Subcutaneous abdominal adipose tissue (tissue), 5 donors: ENCODE measurements around the gene VSIG8.

Experiments used
- H3K27ac ChIP-seq: one replicate; pipeline ENCODE4 v1.7.0; 2013; ENCODE audit warnings: low read depth, mild to moderate bottlenecking, inconsistent platforms, low read length, moderate library complexity
- H3K27me3 ChIP-seq, 5 donors: one replicate each; pipeline ENCODE4 v1.7.0; 2013; ENCODE audit warnings: low read length in 5 of 5, inconsistent platforms in 1 of 5; ENCODE audit not compliant: control insufficient read depth in 5 of 5, insufficient read depth in 4 of 5
- H3K36me3 ChIP-seq, 5 donors: one replicate each; pipeline ENCODE4 v1.7.0; 2013; ENCODE audit warnings: low read length in 5 of 5; ENCODE audit not compliant: control insufficient read depth in 5 of 5, insufficient read depth in 5 of 5
- H3K4me1 ChIP-seq, 5 donors: one replicate each; pipeline ENCODE4 v1.7.0; 2013; ENCODE audit warnings: low read length in 5 of 5, mild to moderate bottlenecking in 3 of 5, moderate library complexity in 1 of 5; ENCODE audit not compliant: control insufficient read depth in 5 of 5, insufficient read depth in 5 of 5
- H3K4me3 ChIP-seq, 5 donors: one replicate each; pipeline ENCODE4 v1.7.0; 2013; ENCODE audit warnings: low read length in 5 of 5, low read depth in 1 of 5
- H3K9ac ChIP-seq, 5 donors: one replicate each; pipeline ENCODE4 v1.7.0; 2013; ENCODE audit warnings: low read length in 5 of 5, mild to moderate bottlenecking in 4 of 5, moderate library complexity in 3 of 5
- H3K9me3 ChIP-seq, 5 donors: one replicate each; pipeline ENCODE4 v1.7.0; 2013; ENCODE audit warnings: low read length in 5 of 5; ENCODE audit not compliant: control insufficient read depth in 5 of 5
- donor health status: healthy.
- donor health status: healthy.
- donor health status: healthy.
- donor health status: healthy.
- donor health status: healthy.

VSIG8 gene

DNA sequence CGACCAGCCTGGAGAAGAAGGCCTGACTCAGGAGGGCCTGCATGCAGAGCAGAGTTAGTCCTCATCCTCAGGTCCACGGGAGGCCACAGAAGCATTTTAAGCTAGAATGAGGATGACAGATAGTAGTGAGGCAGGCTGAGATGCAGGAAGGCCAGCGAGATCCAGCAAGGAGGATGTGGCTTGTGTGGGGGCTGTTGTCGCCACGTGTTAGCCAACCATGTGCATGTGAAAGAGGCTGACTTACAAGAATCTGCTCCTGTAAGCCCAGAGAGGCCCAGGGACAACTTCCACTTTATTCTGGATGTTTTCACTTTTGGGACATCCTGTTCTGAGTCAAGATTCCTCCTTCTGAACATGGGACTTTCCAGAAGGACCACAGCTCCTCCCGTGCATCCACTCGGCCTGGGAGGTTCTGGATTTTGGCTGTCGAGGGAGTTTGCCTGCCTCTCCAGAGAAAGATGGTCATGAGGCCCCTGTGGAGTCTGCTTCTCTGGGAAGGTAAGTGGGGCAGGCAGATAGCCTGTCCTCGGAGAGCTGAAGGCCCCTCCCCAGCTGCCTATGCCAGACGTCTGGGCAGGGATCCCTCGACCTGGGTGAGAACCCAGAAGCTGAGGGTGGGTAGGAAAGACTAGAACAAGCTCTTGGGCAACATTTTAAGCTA, 35.9 kb downstream of the VSIG8 start, which contains the start of gene SLAMF8:
TSS of gene SLAMF8 (plus strand) at position 433 of the 661 bp plus-strand sequence. CDS start at position 459, 26 bp downstream.
- H3K9me3 ChIP-seq = no peaks in the 10 kb centered on the region
- peak within 1 kb of the TSS in 3 of 5 donors; percentile 6 to 36 (median 6) for H3K4me3 ChIP-seq
- no peak within 1 kb of the TSS for H3K27ac ChIP-seq
- H3K9ac ChIP-seq = no peak within 1 kb of the TSS
- H3K4me1 ChIP-seq = peaks cover 0 to 48% (median 17%) of the 10 kb centered on the region in 5 donors
- H3K27me3 ChIP-seq = peaks cover 0 to 14% (median 8%) of the 10 kb centered on the region in 5 donors
- H3K36me3 ChIP-seq = no peaks in the 10 kb centered on the region

DNA sequence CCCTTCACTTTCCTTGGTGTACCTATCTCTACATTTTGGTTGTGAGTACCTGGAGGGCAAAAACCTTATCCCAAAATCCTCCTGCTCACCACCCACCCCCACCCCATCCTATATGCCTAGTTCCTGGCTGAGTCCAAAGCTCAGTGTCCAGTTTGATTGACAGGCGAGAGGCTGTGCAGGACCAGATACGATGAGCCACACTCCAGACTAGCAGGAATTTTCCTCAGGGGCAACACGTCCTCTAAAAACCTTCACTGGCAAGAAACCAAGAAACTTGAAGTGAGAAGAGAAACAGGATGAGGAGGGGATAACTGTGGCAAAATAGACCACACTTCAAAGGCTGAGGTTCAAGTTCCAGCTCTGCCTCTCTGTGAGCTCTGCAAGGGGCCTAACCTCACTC, 36.9 kb downstream of the VSIG8 start:
- Histone ChIP-seq H3K4me3 (no peak overlapping the region), H3K27ac (no peak overlapping the region), H3K4me1 (peaks cover 0 to 48% (median 17%) of the 10 kb centered on the region in 5 donors), H3K9me3 (no peaks in the 10 kb centered on the region), H3K36me3 (no peaks in the 10 kb centered on the region), H3K27me3 (peaks cover 0 to 14% (median 8%) of the 10 kb centered on the region in 5 donors), H3K9ac (no peak overlapping the region)

DNA sequence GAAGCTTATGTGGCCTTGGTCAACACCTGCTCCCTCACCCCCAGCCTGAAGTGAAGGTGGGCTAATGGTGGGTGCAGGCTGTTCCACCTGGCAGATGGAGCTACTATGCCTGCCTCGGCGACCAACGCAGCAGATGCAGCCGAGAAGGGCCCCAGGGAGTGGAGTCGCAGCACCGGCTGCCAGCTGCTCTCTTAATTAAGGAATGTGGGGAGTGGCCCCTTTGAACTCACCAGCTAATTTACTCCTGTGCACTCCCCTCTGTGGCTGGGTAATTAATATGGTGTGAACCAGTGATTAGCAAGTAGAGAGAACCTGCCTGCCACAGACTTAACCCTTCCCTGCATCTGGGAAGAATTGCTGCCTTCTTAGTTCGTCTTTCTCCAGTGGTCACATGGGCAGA, 39.1 kb downstream of the VSIG8 start:
- peaks cover 0 to 14% (median 8%) of the 10 kb centered on the region in 5 donors for H3K27me3 ChIP-seq
- H3K4me3 ChIP-seq = no peak overlapping the region
- H3K27ac ChIP-seq = no peak overlapping the region
- H3K9me3 ChIP-seq = no peaks in the 10 kb centered on the region
- no peaks in the 10 kb centered on the region for H3K36me3 ChIP-seq
- H3K9ac ChIP-seq = no peak overlapping the region
- peaks cover 0 to 35% (median 10%) of the 10 kb centered on the region in 5 donors for H3K4me1 ChIP-seq

DNA sequence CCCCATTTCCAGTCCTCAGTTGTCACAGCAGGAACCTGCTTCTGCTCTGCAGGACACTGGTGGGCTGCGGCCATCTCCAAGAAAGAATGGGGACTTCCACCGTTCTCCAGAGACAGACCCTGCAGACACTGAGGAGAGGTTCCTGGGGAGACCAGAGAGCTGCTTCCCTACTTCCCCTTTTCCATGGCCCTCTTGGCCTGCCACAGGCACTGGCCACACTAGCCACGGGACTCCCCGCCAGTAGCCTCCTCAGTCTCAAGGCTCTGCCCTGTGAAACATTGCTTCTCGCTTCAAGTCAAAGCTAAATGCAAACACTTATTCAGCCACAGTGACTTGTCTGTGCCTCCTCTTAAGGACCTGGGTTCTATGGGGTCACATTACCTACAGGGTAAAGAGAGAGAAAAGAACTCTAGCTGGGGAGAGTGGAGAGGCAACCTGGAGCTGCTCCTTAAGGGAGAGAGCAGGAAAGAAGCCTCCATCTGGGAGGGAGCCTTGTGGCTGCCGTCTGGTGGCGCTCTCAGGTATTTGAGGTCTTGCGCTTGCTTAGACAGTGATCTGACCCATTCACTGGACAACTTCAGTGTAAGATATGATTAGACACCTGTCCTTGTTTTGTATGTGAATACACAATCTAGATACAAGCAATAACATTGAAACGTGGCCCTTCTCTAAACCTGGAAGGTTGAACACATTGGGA, 41.1 kb downstream of the VSIG8 start:
- Histone ChIP-seq H3K4me1 (peaks cover 0 to 17% (median 0%) of the 10 kb centered on the region in 5 donors), H3K27me3 (peaks cover 0 to 14% (median 8%) of the 10 kb centered on the region in 5 donors), H3K36me3 (no peaks in the 10 kb centered on the region), H3K9ac (no peak overlapping the region), H3K4me3 (no peak overlapping the region), H3K9me3 (no peaks in the 10 kb centered on the region), H3K27ac (no peak overlapping the region)

DNA sequence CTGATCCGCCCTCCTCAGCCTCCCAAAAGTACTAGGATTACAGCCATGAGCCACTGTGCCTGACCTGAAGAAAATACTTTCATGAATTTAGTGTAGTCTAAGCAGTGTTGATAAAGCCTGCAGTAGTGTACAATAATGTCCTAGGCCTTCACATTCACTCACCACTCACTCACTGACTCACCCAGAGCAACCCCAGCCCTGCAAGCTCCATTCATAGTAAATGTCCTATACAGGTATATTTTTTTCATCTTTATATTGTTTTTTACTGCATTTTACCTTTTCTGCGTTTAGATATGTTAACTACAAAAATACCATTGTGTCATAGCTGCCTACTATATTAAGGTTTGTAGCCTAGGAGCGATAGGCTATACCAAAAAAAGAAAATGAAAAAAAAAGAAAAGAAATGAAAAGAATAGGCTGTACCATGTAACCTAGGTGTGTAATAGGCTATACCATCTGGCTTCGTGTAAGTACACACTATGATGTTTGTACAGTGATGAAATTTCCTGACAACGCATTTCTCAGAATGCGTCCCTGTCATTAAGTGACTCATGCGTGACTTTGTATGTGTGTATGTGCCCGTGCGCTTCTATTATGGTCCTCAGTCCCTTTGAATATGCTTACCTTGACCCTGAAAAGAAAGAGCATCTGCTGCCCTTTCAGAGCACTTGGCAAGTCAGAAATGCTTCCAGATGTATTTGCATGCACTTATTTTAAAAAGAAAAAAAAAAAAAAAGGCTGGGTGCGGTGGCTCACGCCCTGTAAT, 45.0 kb downstream of the VSIG8 start:
- Histone ChIP-seq H3K4me1 (no peaks in the 10 kb centered on the region), H3K9ac (no peak overlapping the region), H3K27me3 (peaks cover 0 to 6% (median 3%) of the 10 kb centered on the region in 5 donors), H3K36me3 (no peaks in the 10 kb centered on the region), H3K9me3 (no peaks in the 10 kb centered on the region), H3K27ac (no peak overlapping the region), H3K4me3 (no peak overlapping the region)

DNA sequence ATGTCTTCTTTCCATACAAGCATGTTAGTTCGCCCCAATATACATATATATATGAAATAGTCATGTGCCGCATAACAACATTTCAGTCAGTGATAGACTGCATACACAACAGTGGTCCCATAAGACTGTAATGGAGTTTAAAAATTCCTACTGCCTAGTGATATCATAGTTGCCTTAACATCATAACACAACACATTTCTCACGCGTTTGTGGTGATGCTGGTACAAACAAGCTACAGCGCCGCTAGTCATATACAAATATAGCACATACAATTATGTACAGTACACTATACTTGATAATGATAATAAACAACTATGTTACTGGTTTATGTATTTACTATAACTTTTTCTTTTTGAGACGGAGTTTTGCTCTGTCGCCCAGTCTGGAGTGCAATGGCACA, 46.5 kb downstream of the VSIG8 start:
- H3K36me3 ChIP-seq = no peaks in the 10 kb centered on the region
- H3K4me1 ChIP-seq = no peaks in the 10 kb centered on the region
- H3K4me3 ChIP-seq = no peak overlapping the region
- H3K27ac ChIP-seq = no peak overlapping the region
- H3K9me3 ChIP-seq = no peaks in the 10 kb centered on the region
- H3K27me3 ChIP-seq = no peaks in the 10 kb centered on the region
- H3K9ac ChIP-seq = no peak overlapping the region

DNA sequence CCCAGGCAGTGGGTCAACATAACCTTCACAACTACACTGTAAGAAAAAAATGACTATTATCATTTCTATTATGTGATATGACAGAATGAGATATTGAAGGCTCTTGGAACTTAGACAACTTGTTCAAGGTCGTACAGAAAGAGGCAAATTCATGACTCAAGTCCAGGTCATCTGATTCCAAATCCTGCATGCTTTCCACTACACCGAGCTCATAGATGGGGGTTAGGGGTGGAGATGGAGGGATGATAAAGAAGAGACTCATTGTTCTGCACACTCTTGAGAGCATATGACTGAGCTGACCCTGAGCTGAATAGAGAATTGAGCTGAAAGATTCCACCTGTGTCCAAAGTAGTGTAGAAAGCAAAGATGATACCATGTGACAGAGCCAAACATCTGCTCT, 57.5 kb downstream of the VSIG8 start:
- Histone ChIP-seq H3K27me3 (peaks cover 0 to 4% (median 0%) of the 10 kb centered on the region in 5 donors), H3K4me1 (peaks cover 0 to 6% (median 0%) of the 10 kb centered on the region in 5 donors), H3K36me3 (no peaks in the 10 kb centered on the region), H3K9ac (no peak overlapping the region), H3K9me3 (no peaks in the 10 kb centered on the region), H3K4me3 (no peak overlapping the region), H3K27ac (no peak overlapping the region)
